Karpas-422 (cell line): ENCODE measurements around the gene OR52I2. TPM values are rescaled to one million over a fixed set of nuclear protein-coding genes. Genes with fewer than 3 reads are reported as not detected.

Experiments
- DNase-seq: peaks from one replicate; pipeline ENCODE4 v3.0.0-alpha.2; 2015
- H2AFZ ChIP-seq: fragments of 200-600 bp; sonication (generic); 2 replicates; pipeline ENCODE4 v1.6.1; 2014; ENCODE audit warnings: antibody characterized with exemption, low read length, mixed read lengths
- H3K27ac ChIP-seq: fragments of 200-600 bp; sonication (generic); 2 replicates; pipeline ENCODE4 v1.5.1; 2014; ENCODE audit warnings: mild to moderate bottlenecking, low read length, moderate library complexity
- H3K27me3 ChIP-seq: fragments of 200-600 bp; sonication (generic); 2 replicates; pipeline ENCODE4 v1.6.1; 2014; ENCODE audit warnings: low read length, mixed read lengths
- H3K36me3 ChIP-seq: fragments of 200-600 bp; sonication (generic); 2 replicates; pipeline ENCODE4 v1.6.1; 2014; ENCODE audit warnings: low read length, mixed read lengths; ENCODE audit not compliant: insufficient read depth
- H3K4me1 ChIP-seq: fragments of 200-600 bp; sonication (generic); 2 replicates; pipeline ENCODE4 v1.6.1; 2014; ENCODE audit warnings: mild to moderate bottlenecking, low read length, mixed read lengths
- H3K4me2 ChIP-seq: fragments of 200-600 bp; sonication (generic); 2 replicates; pipeline ENCODE4 v1.6.1; 2014; ENCODE audit warnings: low read length, low read depth, mild to moderate bottlenecking; ENCODE audit not compliant: poor library complexity, severe bottlenecking
- H3K4me3 ChIP-seq: fragments of 200-600 bp; sonication (generic); 2 replicates; pipeline ENCODE4 v1.5.1; 2014; ENCODE audit warnings: mild to moderate bottlenecking, antibody characterized with exemption, low read length, mixed read lengths
- H3K79me2 ChIP-seq: fragments of 200-600 bp; sonication (generic); 2 replicates; pipeline ENCODE4 v1.6.1; 2014; ENCODE audit warnings: mild to moderate bottlenecking, low read length, mixed read lengths
- H3K9ac ChIP-seq: fragments of 200-600 bp; sonication (generic); 2 replicates; pipeline ENCODE4 v1.6.0; 2014; ENCODE audit warnings: low read length
- H3K9me2 ChIP-seq: fragments of 200-600 bp; sonication (generic), shearing (Covaris generic); replicated peaks from 2 replicates; pipeline ENCODE4 v1.6.0; 2014; ENCODE audit warnings: mild to moderate bottlenecking, low read length, moderate library complexity; ENCODE audit not compliant: insufficient read depth
- H3K9me3 ChIP-seq: fragments of 300-700, 200-600 bp; sonication (generic); 2 replicates; pipeline ENCODE4 v1.6.1; 2014; ENCODE audit warnings: low read length, mixed read lengths
- H4K20me1 ChIP-seq: fragments of 200-600 bp; sonication (generic); 2 replicates; pipeline ENCODE4 v1.6.1; 2014; ENCODE audit warnings: mild to moderate bottlenecking, antibody characterized with exemption, low read length, low read depth; ENCODE audit not compliant: insufficient read depth
- total RNA-seq: library from RNA; depleted of rRNA; stranded (reverse); fragments of >200 nt; shearing (Covaris generic); gene quantifications from 2 replicates; pipeline ENCODE4 v1.2.3, GENCODE V29; 2014; ENCODE audit warnings: low replicate concordance

The OR52I2 gene
- total RNA-seq, 1 experiment from 2014 or later = not detected

- Histone ChIP-seq H3K9ac (no peak overlapping the region), H3K27ac (no peak overlapping the region), H3K4me3 (no peak overlapping the region), H3K79me2 (peaks cover 6% of the 10 kb centered on the region), H3K4me2 (no peak overlapping the region), H2AFZ (no peak overlapping the region), H3K36me3 (no peaks in the 10 kb centered on the region), H3K27me3 (no peaks in the 10 kb centered on the region), H4K20me1 (no peaks in the 10 kb centered on the region), H3K9me2 (no peaks in the 10 kb centered on the region; the same call in 1 of the 2 replicates), H3K4me1 (peaks cover 12% of the 10 kb centered on the region), H3K9me3 (no peaks in the 10 kb centered on the region)
- no peak for DNase-seq
Measured at GRCh38 chr11:4611986-4612385, 30.4 kb downstream of the OR52I2 start.

DNA sequence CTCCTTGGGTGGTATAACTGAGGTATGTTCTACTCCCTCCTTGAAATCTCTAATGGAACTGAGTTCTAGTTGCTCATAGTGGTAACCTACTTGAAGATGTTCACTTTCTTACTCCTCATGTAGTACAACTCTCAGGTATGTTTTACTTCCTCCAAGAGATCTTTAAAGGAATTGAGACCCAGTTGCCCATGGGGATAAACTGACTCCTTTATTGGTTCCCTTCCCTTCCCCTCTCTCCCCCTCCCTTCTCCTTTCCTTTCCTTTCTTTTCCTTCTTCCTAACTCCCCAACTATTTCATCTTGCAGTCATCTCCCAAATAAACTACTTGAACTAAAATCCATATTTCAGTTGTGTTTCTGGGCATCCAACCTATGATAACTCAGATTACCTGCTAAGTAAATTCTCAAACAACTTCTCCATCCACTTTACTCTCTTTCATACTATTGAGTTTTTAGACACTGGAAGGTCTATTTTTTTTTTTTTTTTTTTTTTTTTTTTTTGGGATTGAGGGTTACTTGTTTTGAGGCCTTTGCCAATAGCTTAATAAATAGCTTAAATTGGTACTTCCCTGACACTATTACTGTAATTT lies 34.4 kb downstream of the OR52I2 start:
- Histone ChIP-seq H3K27ac (no peak overlapping the region), H3K4me1 (no peaks in the 10 kb centered on the region), H3K4me2 (no peak overlapping the region), H3K79me2 (no peaks in the 10 kb centered on the region), H3K27me3 (no peaks in the 10 kb centered on the region), H2AFZ (no peak overlapping the region), H3K9me2 (no peaks in the 10 kb centered on the region), H3K4me3 (no peak overlapping the region), H4K20me1 (no peaks in the 10 kb centered on the region), H3K36me3 (no peaks in the 10 kb centered on the region), H3K9ac (no peak overlapping the region), H3K9me3 (no peaks in the 10 kb centered on the region)
- no peak for DNase-seq

DNA sequence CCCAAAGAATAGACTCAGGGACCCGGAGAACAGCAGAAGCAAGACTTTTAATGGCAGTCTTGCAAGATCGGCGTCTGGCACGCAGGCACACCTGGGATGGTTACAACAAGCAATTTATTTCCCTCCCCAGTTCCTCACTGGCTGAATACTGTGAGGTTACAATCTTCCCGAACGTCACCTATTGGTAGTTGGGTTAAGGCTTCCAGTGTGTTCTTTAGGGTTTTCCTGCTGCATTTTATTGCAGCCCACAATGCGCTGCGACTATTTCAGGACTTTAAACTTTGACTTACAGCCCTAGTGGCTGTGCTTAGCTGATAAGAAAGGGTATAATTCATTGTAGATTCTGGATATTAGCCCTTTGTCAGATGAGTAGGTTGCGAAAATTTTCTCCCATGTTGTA lies 38.0 kb downstream of the OR52I2 start:
- H3K9ac ChIP-seq = no peak overlapping the region
- H4K20me1 ChIP-seq = no peaks in the 10 kb centered on the region
- H3K9me3 ChIP-seq = no peaks in the 10 kb centered on the region
- no peak for DNase-seq
- no peak overlapping the region for H3K4me3 ChIP-seq
- H2AFZ ChIP-seq = no peak overlapping the region
- no peak overlapping the region for H3K27ac ChIP-seq
- H3K27me3 ChIP-seq = no peaks in the 10 kb centered on the region
- no peaks in the 10 kb centered on the region for H3K9me2 ChIP-seq
- no peak overlapping the region for H3K4me2 ChIP-seq
- no peaks in the 10 kb centered on the region for H3K4me1 ChIP-seq
- no peaks in the 10 kb centered on the region for H3K79me2 ChIP-seq
- no peaks in the 10 kb centered on the region for H3K36me3 ChIP-seq

DNA sequence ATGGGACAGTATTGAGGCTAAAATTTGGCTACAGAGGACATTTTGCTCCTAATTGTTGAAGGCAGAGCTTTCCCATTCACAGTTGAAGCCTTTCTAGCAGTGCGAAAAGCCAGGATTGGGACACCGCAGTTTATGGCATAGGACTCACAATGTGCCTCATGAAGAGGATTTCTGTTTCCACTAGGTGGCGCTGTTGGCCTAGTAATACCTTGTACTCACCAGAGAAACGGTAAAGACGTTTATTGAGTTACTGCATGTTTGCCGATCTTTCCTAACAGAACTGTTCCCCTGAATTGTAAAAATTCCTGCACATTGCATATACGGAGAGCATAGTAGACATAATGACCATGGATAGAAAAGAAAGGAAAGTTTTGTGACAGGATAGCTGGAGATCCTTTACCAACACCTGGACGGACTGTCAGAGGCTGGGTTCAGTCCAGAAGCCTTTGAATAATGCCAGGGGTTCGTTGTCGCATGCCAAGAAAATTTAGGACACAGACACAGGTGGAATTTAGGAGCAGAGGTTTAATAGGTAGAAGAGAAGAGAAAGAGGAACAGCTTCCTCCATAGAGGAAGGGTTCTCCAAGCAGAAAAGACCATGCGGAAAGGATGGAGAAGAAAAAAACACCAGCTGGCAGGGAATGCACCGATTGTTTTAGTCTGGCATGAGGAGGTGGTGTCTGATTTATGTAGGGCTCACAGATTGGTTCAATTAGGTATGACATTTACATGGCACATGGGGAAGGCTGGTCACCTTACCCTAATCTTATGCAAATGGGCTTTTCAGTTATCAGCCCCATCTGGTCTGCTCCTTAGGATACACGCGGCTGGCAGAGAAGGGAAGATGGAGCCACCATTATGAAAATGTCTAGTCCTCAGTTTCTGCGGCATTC lies 44.9 kb downstream of the OR52I2 start:
- Histone ChIP-seq H3K36me3 (no peaks in the 10 kb centered on the region), H3K79me2 (no peaks in the 10 kb centered on the region), H4K20me1 (no peaks in the 10 kb centered on the region), H3K27me3 (no peaks in the 10 kb centered on the region), H2AFZ (no peak overlapping the region), H3K4me1 (peaks cover 6% of the 10 kb centered on the region), H3K4me3 (no peak overlapping the region), H3K9ac (no peak overlapping the region), H3K27ac (no peak overlapping the region), H3K9me2 (no peaks in the 10 kb centered on the region), H3K4me2 (no peak overlapping the region), H3K9me3 (no peaks in the 10 kb centered on the region)
- DNase-seq = peak; percentile 93

DNA sequence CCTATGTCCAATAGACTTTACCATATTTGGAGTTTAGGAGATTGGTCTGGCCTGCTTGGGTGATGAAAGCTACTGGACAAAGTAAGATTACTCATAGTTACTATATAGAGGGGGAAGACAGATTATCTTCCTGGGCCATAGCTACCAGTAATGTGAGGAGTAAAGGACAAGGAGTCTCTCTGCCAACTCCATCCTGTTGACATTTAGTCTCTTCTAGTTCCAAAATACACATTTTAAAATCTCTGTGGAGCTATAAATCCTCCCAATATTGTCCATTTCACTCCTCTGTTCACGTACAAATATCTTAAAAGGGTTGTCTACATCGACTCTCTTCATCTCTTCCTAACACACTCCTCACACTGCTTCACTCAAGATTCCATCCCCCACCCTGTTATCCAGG lies 54.6 kb downstream of the OR52I2 start:
- Histone ChIP-seq H3K27me3 (no peaks in the 10 kb centered on the region), H4K20me1 (no peaks in the 10 kb centered on the region), H3K4me2 (no peak overlapping the region), H3K9me3 (no peaks in the 10 kb centered on the region), H3K4me1 (no peaks in the 10 kb centered on the region), H2AFZ (no peak overlapping the region), H3K27ac (no peak overlapping the region), H3K36me3 (no peaks in the 10 kb centered on the region), H3K9ac (no peak overlapping the region), H3K79me2 (no peaks in the 10 kb centered on the region), H3K9me2 (no peaks in the 10 kb centered on the region), H3K4me3 (no peak overlapping the region)
- DNase-seq = no peak

DNA sequence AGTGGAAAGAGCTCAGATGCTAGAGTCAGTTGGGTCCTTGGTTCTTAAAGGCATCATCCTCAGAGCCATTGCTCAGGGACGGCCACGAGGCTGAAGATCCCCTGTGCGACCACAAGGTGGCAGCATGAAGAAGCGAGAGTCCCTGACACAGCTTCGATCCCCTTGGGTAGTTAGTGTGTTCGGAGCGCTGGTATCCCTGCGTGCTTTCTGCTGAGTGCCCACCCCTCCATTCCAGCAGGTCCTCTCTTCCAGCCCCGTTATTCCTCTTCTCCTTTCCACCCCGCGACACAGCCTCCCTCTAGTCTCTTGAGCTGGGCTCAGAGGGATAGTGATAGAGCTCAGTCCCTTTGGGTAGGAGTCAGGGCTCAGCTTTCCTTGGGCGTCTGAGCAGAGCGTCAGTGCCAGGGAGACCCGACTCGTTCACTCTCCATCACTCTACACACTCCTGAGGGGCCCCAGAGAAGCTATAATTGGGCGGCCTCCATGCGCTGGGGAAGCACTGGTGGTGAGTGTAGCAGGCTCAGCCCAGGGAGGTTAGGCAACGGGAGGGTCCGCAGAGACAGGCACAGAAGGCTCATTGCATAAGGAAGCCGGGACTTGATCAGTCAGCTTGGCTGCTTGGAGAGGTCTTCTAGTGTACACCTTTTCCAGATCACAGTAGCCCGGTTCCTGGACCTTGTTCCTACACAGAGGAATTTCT lies 55.6 kb downstream of the OR52I2 start, which contains the start of gene OR51D1:
Gene OR51D1, plus strand, starts transcription at position 516 of the 700 bp plus-strand sequence. CDS start 2,314 bp downstream, outside the sequence.
- Histone ChIP-seq H3K9ac (no peak within 1 kb of the TSS), H2AFZ (no peak within 1 kb of the TSS), H3K9me3 (no peaks in the 10 kb centered on the region), H3K4me2 (no peak within 1 kb of the TSS), H3K4me3 (no peak within 1 kb of the TSS), H3K27me3 (no peaks in the 10 kb centered on the region), H3K79me2 (no peaks in the 10 kb centered on the region), H4K20me1 (no peaks in the 10 kb centered on the region), H3K27ac (no peak within 1 kb of the TSS), H3K36me3 (no peaks in the 10 kb centered on the region), H3K9me2 (no peaks in the 10 kb centered on the region), H3K4me1 (no peaks in the 10 kb centered on the region)
- peak; percentile 85 for DNase-seq

DNA sequence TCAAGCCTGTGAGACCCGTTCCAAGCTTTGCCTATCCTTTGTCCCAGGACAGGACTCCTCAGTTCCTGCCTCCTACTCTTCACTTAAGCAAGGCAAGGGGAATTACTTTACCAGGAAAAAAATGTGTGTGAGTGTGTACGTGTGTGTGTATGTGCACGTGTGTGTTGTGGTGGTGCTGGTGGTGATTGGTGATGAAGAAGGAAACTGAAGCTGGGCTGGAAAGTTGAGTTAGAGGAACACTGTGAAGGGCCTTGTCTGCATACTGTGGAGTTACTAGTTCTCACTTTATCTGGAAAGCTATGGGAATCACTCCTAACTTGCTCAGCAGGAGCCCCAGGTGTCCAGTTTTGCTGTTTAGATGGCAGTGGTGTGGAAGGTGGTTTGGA lies 56.1 kb downstream of the OR52I2 start:
- Histone ChIP-seq H3K9me3 (no peaks in the 10 kb centered on the region), H3K4me2 (no peak overlapping the region), H2AFZ (no peak overlapping the region), H3K27me3 (no peaks in the 10 kb centered on the region), H3K79me2 (no peaks in the 10 kb centered on the region), H3K4me1 (no peaks in the 10 kb centered on the region), H3K9me2 (no peaks in the 10 kb centered on the region), H3K27ac (no peak overlapping the region), H3K36me3 (no peaks in the 10 kb centered on the region), H3K4me3 (no peak overlapping the region), H4K20me1 (no peaks in the 10 kb centered on the region), H3K9ac (no peak overlapping the region)
- peak; percentile 29 for DNase-seq

DNA sequence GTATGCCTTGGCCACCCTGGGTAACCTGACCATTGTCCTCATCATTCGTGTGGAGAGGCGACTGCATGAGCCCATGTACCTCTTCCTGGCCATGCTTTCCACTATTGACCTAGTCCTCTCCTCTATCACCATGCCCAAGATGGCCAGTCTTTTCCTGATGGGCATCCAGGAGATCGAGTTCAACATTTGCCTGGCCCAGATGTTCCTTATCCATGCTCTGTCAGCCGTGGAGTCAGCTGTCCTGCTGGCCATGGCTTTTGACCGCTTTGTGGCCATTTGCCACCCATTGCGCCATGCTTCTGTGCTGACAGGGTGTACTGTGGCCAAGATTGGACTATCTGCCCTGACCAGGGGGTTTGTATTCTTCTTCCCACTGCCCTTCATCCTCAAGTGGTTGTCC lies 58.4 kb downstream of the OR52I2 start:
- H3K4me3 ChIP-seq = no peak overlapping the region
- H4K20me1 ChIP-seq = no peaks in the 10 kb centered on the region
- no peak for DNase-seq
- no peak overlapping the region for H3K27ac ChIP-seq
- no peak overlapping the region for H3K9ac ChIP-seq
- no peak overlapping the region for H3K4me2 ChIP-seq
- no peaks in the 10 kb centered on the region for H3K36me3 ChIP-seq
- H3K27me3 ChIP-seq = no peaks in the 10 kb centered on the region
- H2AFZ ChIP-seq = no peak overlapping the region
- H3K9me2 ChIP-seq = no peaks in the 10 kb centered on the region
- H3K9me3 ChIP-seq = no peaks in the 10 kb centered on the region
- H3K79me2 ChIP-seq = no peaks in the 10 kb centered on the region
- no peaks in the 10 kb centered on the region for H3K4me1 ChIP-seq
